ENCODE results near the gene CACNG8.
"Not testable (repeated sequence)": the region's sequence is repeated elsewhere in the genome, so short reads cannot be mapped to it uniquely, and the experiment has no call there.

GRCh38 chr19:54036542-54036941 is 73.8 kb downstream of the CACNG8 start:
- not testable (repeated sequence) for TF ChIP-seq CTCF, POLR2A, EP300 (IDR thresholded peaks at IDR 0.05)

All from stomach (tissue), 4 donors.